UCSD-AML1 (cell line): Measurements from ENCODE around the gene FRG2.
"Not testable (repeated sequence)": the region's sequence is repeated elsewhere in the genome, so short reads cannot be mapped to it uniquely, and the experiment has no call there.

Experiments used
- DNase-seq: peaks from one replicate; lab custom pipeline; 2025; ENCODE audit not compliant: unreplicated experiment; lab: John Stamatoyannopoulos, UW

The FRG2 gene

DNA sequence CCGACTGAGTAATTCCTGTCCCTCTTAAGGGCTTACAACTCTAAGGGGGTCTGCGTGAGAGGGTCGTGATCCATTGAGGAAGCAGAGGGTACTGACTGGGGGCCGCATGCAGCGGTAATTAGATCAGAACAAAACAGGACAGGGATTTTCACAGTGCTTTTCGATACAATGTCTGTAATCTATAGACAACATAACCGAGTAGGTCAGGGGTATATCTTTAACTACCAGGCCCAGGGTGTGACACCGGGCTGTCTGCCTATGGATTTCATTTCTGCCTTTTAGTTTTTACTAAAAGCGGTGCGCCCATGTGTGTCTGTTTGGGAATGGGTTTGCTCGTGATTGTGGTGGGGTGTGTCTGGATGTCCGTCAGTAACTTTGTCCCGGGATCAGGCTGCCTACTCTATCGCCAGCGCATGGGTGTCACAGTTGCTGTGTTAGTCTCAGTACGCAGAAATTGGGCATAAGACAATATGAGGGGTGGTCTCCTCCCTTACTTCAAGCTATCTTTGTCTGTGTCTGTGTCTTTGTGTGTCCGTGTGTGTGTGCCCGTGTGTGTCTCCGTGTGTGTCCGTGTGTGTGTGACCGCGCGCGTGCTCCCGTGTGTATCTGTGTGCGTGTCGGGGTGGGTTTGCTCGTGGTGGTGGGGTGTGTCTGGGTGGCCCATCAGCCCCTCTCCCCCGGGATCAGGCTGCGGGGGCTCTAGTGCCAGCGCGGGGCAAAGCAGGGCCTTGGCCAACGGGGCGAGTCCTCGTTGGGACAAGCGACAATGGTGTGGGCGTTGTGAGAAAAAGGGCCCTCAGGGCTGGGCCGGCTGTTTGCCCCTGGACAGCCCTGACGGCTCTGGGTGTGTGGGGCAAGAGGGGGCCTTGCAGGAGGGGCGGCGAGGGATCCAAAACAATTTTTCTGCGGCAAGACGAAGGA is 10.4 kb downstream of the FRG2 start:
- no peak for DNase-seq

- DNase-seq = no peak
Observed at GRCh38 chr4:190015538-190016368, 11.3 kb downstream of the FRG2 start.

GRCh38 chr4:190014771-190015537 is 12.1 kb downstream of the FRG2 start:
- no peak for DNase-seq

DNA sequence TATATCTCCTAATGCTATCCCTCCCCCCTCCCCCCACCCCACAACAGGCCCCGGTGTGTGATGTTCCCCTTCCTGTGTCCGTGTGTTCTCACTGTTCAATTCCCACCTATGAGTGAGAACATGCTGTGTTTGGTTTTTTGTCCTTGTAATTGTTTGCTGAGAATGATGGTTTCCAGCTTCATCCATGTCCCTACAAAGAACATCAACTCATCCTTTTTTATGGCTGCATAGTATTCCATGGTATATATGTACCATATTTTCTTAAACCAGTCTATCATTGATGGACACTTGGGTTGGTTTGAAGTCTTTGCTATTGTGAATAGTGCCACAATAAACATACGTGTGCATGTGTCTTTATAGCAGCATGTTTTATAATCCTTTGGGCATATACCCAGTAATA is 37.1 kb downstream of the FRG2 start:
- not testable (repeated sequence) for DNase-seq

GRCh38 chr4:189988877-189989431 is 38.1 kb downstream of the FRG2 start:
- no peak for DNase-seq

DNA sequence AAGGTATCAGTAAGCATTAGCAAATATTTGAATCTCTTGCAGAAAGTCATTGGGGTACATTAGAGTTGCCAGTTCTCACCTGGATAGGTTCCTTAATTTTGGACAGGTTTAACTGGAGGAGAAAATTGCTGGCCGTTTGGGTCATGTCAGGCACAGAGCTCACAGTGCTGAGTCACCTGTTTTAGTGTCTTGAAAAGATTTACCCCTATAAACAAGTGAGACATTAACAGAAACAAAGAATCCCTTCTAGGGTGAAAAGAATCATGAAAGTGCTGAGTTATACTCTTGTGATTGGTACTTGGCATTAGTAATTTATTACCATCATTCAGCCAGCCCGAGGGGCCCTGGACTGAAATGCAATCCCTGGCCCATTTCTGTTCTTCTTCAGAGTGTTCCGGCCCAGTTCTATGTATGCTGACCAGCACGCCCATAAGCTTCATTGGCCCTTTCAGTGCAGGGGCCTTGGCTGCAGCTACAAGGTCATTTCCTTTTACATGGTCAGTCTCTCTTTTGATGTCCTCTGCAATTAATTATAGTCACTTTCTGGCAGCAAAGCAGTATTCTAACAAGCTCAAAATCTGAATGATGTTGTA is 41.3 kb downstream of the FRG2 start:
- not testable (repeated sequence) for DNase-seq

- not testable (repeated sequence) for DNase-seq
Observed at GRCh38 chr4:189984661-189985060, 42.4 kb downstream of the FRG2 start.

DNA sequence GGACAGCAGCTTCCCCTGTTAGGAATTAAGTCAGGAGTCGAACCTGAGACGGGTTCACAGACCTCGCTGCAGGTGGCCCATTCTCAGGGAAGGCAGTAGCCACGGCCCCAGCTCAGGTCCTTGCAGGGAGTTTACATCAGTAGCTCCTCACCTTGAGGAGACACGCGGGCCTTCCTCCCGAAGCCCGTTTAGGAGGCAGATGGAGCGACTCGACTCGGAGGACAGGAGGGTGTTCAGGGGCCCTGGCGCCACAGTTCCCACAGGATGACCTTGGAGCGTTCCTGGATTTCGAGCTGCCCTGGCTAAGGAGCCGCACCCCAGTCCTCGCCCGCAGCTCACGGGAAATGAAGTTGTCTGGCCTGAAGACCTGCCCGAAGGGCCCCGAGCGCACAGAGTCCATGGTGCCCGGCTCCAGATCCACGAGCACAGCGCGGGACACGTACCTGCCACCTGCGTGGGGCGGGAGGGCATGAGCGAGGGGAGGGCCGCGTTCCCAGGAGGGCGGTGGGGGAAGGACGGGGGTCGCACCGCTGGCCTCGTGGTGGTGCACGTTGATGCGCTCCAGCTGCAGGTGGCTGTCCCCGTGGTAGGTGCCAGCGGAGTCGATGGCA is 43.0 kb downstream of the FRG2 start:
- not testable (repeated sequence) for DNase-seq

GRCh38 chr4:189981970-189982369 is 45.1 kb downstream of the FRG2 start:
- DNase-seq = no peak

DNA sequence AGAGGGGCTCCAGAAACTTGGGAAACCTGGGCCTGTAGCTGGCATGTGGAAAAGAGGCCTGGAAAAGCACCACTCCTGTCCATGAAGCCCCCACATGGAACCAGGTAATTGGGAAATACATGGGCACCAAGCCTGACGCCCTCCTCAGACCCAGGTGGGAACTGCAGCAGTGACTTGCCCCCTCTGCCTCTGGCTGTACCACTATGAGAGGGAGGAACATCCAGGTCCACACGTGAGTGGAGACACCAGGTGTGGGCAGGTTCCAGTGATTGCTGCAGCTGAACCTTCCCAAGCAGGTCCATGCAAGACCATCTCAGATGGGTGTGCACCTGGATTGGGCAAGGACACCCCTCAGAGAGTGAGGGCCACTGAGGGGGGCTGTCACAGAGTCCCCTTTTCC is 46.8 kb downstream of the FRG2 start:
- not testable (repeated sequence) for DNase-seq

GRCh38 chr4:189979196-189980047 is 47.6 kb downstream of the FRG2 start:
- no peak for DNase-seq
